Measurements from ENCODE around the gene CYGB.

CYGB gene

DNA sequence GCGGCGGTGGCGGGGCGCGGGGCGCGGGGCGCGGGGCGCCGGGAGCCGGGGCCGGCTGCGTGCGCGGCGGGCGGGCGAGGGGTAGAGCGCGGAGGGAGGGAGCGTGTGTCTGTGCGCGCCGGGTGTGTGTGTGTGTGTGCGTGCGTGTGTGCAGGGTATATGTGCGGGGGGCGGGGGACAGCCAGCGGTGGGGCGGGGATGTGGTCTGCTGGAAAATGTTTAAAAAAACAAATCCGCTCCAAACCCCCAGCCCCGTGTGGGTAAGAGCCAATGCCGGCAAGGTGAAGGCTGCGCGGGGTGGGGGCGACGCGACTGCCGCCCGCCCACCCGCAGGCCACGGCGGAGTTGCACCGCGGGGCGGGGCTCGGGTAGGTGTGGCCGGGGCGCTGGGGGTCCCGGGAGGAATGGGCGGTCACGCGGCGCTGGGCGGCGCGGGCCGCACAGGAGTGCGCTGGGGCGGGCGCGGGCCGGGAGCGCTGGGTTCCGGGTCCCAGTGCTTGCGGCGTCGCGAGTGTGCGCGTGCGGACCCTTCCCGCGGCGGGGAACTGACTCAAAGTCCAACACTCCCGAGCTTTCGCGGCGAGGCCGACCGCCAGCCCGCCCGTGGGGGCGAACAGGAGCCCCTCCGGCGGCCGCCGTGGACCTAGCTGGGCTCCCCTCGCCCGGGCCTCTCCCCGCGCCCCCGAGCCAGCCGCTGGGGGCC, at the start of gene CYGB:
CYGB (minus strand) TSS at position 132 of the 703 bp plus-strand sequence. CDS start 167 bp downstream, outside the sequence.
- no peak for DNase-seq (ENCODE audit: low read depth)

DNA sequence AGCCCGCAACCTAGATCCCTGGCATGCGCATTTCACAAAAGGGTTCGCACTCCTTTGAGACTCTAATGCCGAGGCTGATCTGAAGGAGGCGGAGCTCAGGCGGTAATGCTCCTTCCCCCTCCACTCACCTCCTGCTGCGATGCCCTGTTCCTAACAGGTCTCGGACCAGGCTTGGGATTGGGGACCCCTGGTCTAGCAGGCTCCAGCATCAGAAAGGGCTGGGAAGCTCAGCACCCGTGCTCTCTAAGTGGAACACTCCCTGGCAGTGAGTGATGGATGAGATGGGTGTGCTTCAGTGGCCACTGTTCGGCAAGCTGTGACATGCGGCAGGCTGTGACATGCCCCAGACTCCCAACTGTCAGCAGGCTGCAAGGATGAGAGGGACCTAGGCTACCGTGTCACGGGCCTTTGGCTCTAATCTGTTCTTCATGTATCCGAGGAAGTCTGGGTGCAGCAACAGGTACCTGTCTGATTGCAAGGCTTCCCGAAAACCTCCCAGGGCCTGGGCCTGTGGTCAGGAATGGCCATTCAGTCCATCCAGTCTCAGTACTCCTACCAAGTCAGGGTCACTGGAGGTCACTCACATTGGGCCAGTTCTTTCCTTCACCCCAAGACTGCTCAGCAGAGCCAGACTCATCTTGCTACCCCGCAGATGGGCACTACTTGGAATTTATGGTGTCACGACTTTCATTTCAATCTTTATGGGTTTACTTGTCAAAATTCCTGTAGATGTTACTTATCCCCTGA, 49.4 kb upstream of the CYGB start:
- DNase-seq (ENCODE audit: low read depth): no peak

DNA sequence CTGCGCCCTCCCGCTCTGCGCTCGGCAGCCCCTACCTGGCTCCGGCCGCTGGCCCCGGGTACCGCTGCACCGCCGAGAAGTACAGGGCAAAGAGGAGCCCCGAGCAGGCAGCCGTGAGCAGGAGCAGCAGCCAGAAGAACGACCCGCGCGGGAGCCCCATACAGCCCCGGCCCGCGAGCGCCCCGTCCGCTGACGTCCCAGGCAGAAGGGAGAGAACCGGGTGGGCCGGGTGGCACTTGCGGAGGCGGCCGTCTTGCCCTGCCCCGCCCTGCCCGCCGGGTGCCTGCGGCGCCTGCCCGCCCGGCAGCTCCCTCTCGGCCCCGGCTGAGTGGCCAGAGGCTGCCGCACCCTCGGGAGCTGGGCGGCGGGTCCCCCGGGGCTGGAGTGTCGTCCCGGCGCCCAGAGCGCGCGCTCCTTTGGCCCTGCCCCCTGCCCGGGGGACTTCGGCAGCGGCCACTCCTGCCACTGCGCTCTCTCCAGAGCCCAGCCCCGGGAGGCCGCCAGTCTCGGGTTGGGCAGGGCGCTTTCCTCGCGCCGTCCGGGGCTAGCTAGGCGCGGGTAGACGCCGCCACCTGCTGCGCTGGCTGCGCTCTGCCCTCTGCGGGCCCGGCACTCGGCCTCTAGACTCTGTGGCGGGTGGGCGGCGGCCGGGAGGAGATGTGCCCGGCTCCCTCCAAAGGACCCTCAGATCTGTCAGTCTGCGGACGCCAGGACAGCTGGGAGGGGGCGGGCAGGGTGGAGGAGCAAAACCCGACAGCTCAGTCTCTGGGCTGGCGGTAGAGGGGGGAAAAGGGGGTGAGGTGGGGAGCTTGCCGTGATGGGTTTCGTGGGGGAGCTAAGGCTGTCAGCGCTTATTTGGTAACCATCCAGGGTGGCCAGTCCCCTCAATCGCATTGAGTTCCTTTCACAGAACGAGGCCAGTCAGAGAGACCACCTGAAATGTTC, 48.4 kb upstream of the CYGB start, which contains the start of gene ST6GALNAC2:
ST6GALNAC2 (minus strand) TSS at position 212 of the 945 bp plus-strand sequence; CDS start at position 160, 52 bp downstream.
- DNase-seq (ENCODE audit: low read depth): no peak

DNA sequence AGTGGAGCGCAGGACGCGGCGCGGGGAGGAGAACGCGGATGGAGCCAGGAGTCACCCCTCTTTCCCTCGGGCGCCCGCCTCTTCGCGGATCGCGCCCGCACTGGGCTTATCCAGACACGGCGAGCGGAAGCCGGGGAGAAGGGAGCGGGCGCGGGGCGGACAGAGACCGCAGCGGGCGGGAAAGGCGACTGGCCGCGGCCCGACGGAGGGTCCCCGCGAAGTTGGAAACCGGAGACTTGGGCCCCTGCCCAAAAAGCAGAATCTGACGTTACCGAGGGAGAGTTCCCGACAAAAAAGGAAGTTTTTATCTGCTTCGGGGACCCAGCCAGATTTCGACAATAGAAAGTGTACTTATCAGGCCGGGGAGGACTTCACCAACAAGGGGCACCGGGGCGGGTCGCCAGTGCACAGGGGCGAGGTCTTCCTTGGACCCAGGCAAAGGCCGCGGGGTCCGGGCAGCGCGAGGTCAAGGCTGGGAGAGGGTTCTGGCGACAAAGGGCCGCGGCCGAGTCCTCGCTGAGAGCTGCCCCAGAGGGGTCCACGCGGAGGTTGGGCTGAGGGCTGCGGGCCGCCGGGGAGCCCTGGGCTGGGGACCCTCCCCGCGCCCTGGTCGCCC, 47.6 kb upstream of the CYGB start:
- no peak for DNase-seq (ENCODE audit: low read depth)

DNA sequence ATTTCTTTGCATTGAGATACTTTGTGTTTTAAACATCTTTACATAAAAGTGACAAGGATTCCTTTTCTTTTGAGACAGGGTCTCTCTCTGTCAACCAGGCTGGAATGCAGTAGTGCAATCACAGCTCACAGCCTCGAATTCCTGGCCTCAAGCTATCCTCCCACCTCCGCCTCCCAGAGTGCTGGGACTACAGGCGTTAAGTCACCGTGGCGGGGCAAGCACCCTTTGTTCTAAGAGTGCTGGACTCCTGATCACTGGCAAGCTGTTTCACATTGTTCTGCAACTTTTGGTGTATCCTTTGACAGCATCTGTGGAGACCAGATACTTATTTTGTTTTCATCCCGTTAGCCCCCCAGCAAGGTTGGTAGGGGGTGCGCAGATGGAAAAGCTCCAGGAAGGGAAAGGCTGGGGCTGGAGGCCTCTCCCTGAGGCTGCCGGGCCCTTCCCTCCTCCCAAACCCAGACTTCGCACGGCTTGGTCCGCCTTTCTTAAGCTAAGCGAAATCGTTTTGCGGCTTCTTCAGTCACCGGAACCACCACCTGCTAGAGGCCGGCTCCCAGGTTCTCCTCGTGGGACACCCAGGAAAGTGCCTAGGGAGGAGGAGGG, 47.0 kb upstream of the CYGB start:
- DNase-seq (ENCODE audit: low read depth): no peak

DNA sequence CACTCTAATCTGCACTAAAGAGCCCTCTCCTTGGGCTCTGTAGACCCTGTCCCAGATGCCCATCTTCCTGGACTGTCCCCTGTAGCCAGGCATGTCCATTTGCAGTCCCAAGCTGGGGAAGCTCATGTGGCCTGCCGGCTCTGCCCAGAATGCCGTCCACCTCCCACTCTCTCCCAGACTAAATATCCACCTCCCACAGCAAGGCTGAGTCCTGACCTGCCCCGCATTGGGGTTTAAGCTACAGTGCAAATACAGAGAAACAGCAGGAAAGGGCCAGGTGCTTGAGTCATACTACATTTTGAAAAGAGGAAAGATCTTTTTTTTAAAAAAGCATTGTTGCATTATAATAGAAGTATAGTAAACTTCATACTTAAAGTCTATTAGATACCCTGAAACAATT, 45.2 kb upstream of the CYGB start:
- DNase-seq (ENCODE audit: low read depth): no peak

DNA sequence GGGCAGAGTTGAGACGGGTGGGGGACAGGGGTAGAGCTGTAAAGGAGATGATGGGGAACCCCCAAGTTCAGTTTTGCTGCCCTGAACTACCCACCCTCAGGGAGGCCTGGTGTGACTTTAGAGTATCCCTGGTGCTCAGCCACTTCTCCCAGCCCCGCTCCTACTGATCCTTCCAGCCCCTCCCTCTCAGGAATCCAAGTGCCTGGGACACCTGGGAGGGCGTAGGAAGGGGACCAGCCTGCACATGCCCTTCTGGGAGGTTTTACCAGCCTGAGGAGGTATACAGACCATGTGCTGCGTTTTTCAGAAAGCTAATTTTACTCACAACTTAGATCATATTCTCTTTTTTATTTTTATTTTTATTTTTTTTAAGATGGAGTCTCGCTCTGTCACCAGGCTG, 44.0 kb upstream of the CYGB start:
- no peak for DNase-seq (ENCODE audit: low read depth)

DNA sequence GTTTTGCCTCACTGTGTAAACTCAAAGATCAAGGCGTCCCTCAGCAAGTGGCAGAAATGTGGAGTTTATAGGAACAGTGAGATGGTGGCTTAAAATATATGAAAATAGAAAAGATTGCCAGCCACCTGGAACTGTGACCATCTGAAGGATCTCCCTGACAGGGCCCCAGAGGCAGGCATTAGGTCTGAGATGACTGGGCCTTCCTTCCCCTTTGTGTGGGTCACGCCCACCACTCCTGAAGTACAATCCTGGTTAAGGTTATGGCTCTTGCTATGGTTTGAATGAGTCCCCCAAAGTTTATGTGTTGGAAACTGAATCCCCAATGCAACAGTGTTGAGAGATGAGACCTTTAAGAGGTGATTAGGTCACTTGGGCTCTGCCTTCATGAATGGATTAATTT, 41.8 kb upstream of the CYGB start:
- no peak for DNase-seq (ENCODE audit: low read depth)

DNA sequence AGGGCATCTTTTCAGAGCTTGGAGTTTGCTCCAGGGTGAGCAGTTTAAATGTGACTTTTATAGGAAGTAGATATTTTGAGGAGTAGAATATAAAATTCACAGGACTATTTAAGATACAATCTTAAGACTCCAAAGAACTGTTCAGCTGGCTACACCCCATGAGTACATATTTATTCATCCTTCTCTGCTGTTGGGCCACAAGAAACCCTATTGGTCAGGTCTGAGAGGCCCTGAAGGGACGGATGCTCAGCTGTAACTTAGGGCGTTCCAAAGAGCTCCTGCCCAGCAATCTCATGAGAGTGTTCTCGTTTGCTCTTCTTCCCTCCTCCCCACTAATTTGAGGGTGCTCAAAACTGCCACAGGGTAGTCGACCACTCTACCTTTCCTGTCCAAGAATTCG, 40.9 kb upstream of the CYGB start:
- no peak for DNase-seq (ENCODE audit: low read depth)

DNA sequence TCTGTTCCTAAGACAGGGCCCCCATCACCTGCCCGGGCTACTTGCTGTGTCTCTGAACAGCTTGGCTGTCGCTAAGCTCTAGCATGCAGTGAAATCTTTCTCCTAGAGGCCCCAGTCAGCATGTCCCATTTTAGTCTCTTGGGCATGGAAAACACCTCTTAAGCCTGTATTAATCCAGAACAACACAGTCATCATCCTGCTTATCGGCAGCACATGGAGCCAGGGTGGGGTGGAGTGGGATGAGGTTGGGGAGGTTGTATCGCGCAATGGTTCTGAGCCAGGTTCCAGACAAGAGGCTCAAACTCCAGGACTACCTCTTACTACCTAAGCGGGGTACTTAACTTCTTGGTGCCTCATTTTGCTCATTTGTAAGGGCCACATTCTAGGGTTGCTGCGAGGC, 40.4 kb upstream of the CYGB start:
- no peak for DNase-seq (ENCODE audit: low read depth)

DNA sequence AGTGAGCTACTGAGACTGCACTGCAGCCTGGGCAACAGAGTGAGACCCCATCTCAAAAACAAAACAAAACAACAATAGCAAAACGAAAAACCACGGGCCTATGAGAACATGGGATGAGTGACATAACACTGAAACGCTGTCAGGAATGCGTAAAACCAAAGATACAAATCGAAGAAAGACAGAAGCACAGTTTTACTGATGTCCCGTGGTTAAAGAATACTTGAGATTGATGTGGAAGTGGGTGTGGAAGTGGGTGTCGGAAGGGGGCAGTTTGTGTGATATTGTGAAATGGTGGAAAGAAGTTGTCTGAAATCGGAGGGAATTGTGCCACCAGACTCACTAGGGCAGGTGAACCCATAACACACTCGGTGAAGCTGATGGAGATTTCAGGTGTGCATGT, 38.7 kb upstream of the CYGB start:
- no peak for DNase-seq (ENCODE audit: low read depth)

DNA sequence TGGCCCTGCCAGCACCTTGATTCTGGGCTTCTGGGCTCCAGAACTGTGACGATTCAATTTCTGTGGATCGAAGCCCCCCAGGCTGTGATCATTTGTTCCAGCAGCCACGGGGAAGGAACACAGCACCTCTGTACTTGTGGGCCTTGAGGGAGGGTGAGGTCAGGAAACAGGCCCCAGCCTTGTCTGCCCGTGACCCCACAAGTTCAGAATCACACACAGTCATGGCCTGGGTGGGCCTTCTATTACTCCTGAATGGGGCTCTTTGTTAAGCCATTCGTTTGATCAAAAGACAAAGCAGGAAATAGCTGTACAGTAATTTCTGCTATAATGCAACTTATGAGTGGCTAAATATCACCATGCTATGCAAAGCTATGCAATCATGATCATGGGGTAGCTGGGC, 38.1 kb upstream of the CYGB start:
- DNase-seq (ENCODE audit: low read depth): no peak

DNA sequence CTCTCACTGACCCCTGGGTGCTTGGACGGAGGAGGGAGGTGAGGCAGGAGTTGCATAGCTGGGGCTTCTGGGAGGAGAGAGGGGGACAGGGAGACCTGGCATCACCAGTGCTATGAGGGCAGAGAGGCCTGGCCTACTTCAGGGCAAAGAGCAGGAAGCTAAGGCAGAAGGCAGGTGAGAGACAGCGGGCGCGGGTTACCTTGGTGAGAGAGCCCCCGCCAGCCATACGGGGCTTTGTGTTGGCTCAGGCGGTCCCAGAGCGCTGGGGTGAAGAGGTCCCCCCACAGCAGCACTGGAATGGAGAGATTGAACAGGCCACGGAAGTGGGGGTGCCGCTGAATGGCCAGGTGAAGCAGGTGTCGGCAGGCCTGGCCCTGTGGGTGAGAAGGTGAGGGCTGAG, 36.7 kb upstream of the CYGB start:
- DNase-seq (ENCODE audit: low read depth): no peak

DNA sequence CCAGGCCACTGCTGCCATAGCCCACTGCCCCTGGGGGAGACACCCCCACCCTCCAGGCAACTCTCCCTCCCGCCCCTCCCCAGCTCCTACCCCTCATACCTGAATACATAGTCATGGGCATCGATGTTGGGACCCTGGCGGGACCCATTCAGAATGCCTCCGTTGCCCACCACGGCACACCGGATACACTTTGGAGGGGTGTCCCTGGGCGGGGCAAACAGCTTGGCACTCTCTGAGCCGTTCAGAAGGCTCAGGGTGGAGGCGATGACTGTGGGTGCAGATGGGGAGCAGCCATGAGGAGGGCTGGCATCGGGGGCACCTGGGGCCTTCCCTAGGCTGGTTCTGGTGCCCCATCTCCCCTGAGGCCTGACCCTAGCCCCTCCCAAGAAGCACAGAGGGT, 35.6 kb upstream of the CYGB start:
- no peak for DNase-seq (ENCODE audit: low read depth)

DNA sequence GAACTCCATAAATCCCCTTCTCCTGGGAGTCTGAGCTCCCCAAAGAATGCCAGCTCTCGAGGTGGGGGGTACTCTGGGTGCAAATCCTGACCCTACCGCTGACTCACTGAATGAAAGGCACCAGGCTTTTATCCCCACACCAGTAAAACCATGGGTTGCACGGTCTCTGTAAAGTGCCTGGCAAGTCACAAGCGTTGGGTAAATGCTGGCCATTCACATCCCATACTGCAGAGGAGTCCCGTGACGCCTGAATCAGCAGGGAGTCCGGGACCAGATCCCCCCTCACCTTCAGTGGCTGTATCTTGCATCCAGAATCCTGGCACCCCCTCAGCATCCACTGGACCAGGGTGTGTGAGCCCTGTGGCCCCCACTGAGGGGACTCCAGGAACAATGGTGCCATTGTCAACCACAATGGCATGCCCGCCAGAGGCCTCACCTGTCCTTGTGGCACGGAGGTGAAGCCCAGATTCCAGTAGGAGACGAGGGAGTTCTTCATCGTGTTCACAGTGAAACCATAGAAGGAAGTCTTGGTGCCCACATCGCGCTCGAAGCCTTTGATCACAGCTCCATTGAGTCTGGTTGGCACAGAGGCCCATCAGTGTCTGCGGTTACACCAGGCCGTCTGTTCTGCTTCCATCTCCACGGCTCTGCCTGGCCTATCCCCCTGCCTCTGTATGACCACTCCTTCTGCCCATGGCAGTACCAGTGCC, 34.8 kb upstream of the CYGB start:
- DNase-seq (ENCODE audit: low read depth): no peak

DNA sequence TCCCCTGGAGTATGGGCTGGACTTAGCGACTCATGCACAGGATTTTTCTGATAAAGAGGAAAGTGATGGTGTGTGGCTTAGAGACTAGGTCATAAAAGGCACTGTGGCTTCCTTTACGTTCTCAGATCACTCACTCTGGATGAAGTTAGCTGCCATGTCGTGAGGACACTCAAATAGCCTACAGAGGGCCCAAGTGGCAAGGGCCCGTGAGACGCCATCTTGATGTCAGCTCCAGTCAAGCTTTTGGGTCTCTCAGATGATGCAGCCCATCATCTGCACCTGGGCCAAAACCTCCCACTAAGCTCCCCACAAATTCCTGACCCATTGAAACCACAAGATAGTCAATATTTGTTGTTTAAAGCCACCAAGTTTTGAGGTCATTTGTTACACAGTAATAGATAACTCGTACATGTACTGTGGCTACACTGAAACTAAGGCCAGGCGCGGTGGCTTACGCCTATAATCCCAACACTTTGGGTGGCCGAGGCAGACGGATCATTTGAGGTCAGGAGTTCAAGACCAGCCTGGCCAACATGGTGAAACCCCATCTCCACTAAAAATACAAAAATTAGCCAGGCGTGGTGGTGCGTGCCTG, 33.5 kb upstream of the CYGB start:
- no peak for DNase-seq (ENCODE audit: low read depth)

DNA sequence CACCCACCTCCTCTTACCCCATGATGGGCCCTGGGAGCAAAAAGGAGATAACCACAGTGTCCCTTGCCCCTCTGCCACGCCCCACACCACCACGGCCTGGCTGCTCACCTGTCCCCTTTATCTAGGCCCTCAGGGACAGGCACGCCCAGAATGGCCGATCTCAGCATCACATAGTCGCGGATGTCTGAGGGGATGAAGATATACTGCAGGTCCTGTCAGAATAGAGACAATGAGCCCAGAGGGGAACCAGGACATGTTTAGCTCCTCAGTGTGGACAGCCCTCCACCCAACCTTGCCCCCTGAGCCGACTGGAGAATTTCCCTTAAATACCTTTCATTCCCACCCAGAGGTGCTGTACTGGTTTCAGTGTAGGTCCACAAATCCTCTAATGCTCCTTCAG, 32.9 kb upstream of the CYGB start:
- DNase-seq (ENCODE audit: low read depth): no peak

DNA sequence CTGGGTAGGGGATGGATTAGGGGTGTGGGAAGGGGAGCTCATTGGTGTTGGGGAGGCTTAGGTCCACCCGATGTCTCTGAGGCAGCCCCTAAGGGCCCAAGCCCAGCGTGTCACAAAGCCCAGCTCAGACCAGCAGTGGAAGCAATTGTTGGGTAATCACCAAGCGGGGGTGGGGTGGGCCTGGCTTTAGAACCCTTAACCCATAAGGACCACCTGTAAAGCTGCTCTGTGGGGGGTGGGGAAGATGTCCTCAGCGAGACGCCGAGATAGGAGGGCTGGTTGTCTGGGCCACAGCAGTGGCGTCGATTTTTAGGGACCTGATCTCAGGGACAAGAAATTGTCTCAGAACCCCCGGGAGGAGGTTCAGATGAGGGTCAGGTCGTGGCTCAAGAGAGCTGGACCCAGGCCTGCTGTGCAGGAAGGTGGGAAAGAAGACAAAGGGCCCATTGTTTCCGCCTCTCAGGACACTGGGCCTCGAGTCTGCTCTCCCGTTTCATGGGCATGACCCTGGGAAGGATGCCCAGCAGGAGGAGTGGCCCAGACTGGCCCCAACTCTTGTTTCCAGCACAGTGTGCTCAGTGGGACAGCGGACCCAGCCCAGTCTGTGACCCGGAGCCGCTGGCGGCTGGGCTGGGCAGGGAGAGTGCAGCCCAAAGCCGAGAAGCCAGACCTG, 32.2 kb upstream of the CYGB start:
- DNase-seq (ENCODE audit: low read depth): no peak

DNA sequence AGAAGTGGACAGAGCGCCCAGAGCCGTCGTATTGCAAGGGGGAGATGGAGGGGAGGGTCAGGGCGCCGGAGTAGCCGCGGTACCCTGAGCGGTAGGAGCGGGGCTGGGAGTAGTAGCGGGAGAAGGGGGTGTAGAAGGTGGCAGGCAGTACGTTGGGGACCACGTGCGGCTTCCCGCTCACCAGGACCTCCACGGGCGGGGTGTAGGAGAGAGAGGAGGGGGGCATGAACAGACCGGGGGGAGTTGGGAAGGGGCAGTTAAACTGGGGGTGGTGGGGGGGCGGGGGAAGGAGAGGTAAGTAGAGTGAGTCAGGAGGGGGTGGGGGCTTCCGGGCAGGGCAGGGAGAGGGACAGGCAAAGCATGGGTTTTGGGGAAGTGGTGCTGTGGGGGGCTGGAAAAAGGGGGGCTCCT, 31.3 kb upstream of the CYGB start:
- DNase-seq (ENCODE audit: low read depth): no peak

Measured in stimulated activated CD4-positive, alpha-beta T cell treated with anti-CD3 and anti-CD28 coated beads, Interleukin-2, amount 100 ng/mL, for 4 hours (primary cell).